Gastrocnemius medialis (tissue), 4 donors: ENCODE data around the gene COL2A1.

Experiments
- POLR2A ChIP-seq, 2 donors: fragments of 450-650 bp; IDR thresholded peaks; one replicate each; pipeline ENCODE4 v1.6.1; 2017; ENCODE audit warnings: antibody characterized with exemption in 2 of 2, mild to moderate bottlenecking in 2 of 2, moderate library complexity in 2 of 2
- TF ChIP-seq, protein P1 (sequence below), 5 experiments: fragments of 450-650 bp in 3 of 5; fragments of 200-600 bp in 2 of 5; sonication (generic) in 2 of 5; IDR thresholded peaks in 4 of 5; conservative IDR thresholded peaks in 1 of 5; 1 replicate in 4 of 5; 2 replicates in 1 of 5; pipeline ENCODE4 v1.5.1; 2016 to 2019; ENCODE audit warnings: antibody characterized with exemption in 5 of 5, mild to moderate bottlenecking in 3 of 5, moderate library complexity in 3 of 5

GRCh38 chr12:48051681-48052080 is 47.4 kb upstream of the COL2A1 start:
- TF ChIP-seq, protein P1, sequence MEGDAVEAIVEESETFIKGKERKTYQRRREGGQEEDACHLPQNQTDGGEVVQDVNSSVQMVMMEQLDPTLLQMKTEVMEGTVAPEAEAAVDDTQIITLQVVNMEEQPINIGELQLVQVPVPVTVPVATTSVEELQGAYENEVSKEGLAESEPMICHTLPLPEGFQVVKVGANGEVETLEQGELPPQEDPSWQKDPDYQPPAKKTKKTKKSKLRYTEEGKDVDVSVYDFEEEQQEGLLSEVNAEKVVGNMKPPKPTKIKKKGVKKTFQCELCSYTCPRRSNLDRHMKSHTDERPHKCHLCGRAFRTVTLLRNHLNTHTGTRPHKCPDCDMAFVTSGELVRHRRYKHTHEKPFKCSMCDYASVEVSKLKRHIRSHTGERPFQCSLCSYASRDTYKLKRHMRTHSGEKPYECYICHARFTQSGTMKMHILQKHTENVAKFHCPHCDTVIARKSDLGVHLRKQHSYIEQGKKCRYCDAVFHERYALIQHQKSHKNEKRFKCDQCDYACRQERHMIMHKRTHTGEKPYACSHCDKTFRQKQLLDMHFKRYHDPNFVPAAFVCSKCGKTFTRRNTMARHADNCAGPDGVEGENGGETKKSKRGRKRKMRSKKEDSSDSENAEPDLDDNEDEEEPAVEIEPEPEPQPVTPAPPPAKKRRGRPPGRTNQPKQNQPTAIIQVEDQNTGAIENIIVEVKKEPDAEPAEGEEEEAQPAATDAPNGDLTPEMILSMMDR (IDR thresholded peaks at IDR 0.05 in 4 of 5, conservative IDR thresholded peaks at IDR 0.05 in 1 of 5) = no peak
- TF ChIP-seq POLR2A (IDR thresholded peaks at IDR 0.05) = no peak
